ENCODE measurements around the gene SPG11.
A peak's percentile ranks its signal among the peaks of the same experiment; 100 is the strongest.
"Not testable (repeated sequence)": the region's sequence is repeated elsewhere in the genome, so short reads cannot be mapped to it uniquely, and the experiment has no call there.

SPG11 gene

GRCh38 chr15:44550734-44551133, 112.7 kb downstream of the SPG11 start:
- Histone ChIP-seq H3K9me2 (replicated peaks; ENCODE audit: insufficient read depth, low read length) (no peaks in the 10 kb centered on the region), H4K20me1 (ENCODE audit: low read depth, low read length) (peaks cover 3% of the 10 kb centered on the region; the same call in 1 of the 2 replicates), H3K79me2 (ENCODE audit: insufficient read depth, low read length) (peaks cover 53% of the 10 kb centered on the region), H3F3A (ENCODE audit: insufficient read depth) (peaks cover 17% of the 10 kb centered on the region), H3K4me3 (ENCODE audit: insufficient read depth, low read length, poor library complexity, severe bottlenecking) (no peak overlapping the region), H3K27ac (ENCODE audit: low read depth, low read length) (no peak overlapping the region), H3K4me2 (ENCODE audit: low read depth, low read length, poor library complexity, severe bottlenecking) (no peak overlapping the region), H3K27me3 (ENCODE audit: low read length) (no peaks in the 10 kb centered on the region), H3K9me3 (ENCODE audit: insufficient read depth, low read length) (no peaks in the 10 kb centered on the region), H2AFZ (ENCODE audit: low read depth, low read length, severe bottlenecking) (no peak overlapping the region), H3K9ac (ENCODE audit: low read length) (no peak overlapping the region), H3K36me3 (ENCODE audit: low read length) (peaks cover 26% of the 10 kb centered on the region)
- TF ChIP-seq, protein P1, sequence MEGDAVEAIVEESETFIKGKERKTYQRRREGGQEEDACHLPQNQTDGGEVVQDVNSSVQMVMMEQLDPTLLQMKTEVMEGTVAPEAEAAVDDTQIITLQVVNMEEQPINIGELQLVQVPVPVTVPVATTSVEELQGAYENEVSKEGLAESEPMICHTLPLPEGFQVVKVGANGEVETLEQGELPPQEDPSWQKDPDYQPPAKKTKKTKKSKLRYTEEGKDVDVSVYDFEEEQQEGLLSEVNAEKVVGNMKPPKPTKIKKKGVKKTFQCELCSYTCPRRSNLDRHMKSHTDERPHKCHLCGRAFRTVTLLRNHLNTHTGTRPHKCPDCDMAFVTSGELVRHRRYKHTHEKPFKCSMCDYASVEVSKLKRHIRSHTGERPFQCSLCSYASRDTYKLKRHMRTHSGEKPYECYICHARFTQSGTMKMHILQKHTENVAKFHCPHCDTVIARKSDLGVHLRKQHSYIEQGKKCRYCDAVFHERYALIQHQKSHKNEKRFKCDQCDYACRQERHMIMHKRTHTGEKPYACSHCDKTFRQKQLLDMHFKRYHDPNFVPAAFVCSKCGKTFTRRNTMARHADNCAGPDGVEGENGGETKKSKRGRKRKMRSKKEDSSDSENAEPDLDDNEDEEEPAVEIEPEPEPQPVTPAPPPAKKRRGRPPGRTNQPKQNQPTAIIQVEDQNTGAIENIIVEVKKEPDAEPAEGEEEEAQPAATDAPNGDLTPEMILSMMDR (IDR thresholded peaks at IDR 0.05; ENCODE audit: insufficient read depth, low read length, poor library complexity, severe bottlenecking): no peak
- no peak for TF ChIP-seq EZH2phosphoT487 (conservative IDR thresholded peaks at IDR 0.05; ENCODE audit: low read length)

DNA sequence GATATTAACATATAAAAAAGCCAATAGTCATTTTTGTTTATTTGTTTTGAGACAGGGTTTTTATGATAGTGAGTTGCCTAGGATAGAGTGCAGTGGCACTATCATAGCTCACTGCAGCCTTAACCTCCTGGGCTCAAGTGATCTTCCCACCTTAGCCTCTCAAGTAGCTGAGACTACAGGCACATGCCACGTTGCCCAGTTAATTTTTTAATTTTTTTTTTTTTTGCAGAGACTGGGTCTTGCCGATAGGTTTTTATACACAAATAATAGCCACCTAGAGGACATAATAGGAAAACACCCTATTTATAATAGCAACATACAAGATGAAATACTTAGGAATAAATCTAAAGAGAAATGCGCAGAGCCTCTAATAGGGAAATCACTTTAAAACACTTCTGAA, 113.2 kb downstream of the SPG11 start:
- Histone ChIP-seq H3K9ac (ENCODE audit: low read length) (no peak overlapping the region), H3K4me2 (ENCODE audit: low read depth, low read length, poor library complexity, severe bottlenecking) (no peak overlapping the region), H4K20me1 (ENCODE audit: low read depth, low read length) (peaks cover 8% of the 10 kb centered on the region; the same call in 1 of the 2 replicates), H3K79me2 (ENCODE audit: insufficient read depth, low read length) (peaks cover 57% of the 10 kb centered on the region), H3K4me3 (ENCODE audit: insufficient read depth, low read length, poor library complexity, severe bottlenecking) (no peak overlapping the region), H3K9me3 (ENCODE audit: insufficient read depth, low read length) (no peaks in the 10 kb centered on the region), H3F3A (ENCODE audit: insufficient read depth) (peaks cover 21% of the 10 kb centered on the region), H2AFZ (ENCODE audit: low read depth, low read length, severe bottlenecking) (no peak overlapping the region), H3K36me3 (ENCODE audit: low read length) (peaks cover 22% of the 10 kb centered on the region), H3K9me2 (replicated peaks; ENCODE audit: insufficient read depth, low read length) (no peaks in the 10 kb centered on the region), H3K27ac (ENCODE audit: low read depth, low read length) (no peak overlapping the region), H3K27me3 (ENCODE audit: low read length) (no peaks in the 10 kb centered on the region)
- no peak for TF ChIP-seq EZH2phosphoT487 (conservative IDR thresholded peaks at IDR 0.05; ENCODE audit: low read length)
- TF ChIP-seq, protein P1 (IDR thresholded peaks at IDR 0.05; ENCODE audit: insufficient read depth, low read length, poor library complexity, severe bottlenecking): peak; percentile 36

GRCh38 chr15:44549152-44549551, 114.3 kb downstream of the SPG11 start:
- H3K4me3 ChIP-seq (ENCODE audit: insufficient read depth, low read length, poor library complexity, severe bottlenecking); H3K9me3 ChIP-seq (ENCODE audit: insufficient read depth, low read length); H3K9ac ChIP-seq (ENCODE audit: low read length); H3K4me2 ChIP-seq (ENCODE audit: low read depth, low read length, poor library complexity, severe bottlenecking); H2AFZ ChIP-seq (ENCODE audit: low read depth, low read length, severe bottlenecking); H3K27me3 ChIP-seq (ENCODE audit: low read length); H3K9me2 ChIP-seq (replicated peaks; ENCODE audit: insufficient read depth, low read length); H3K27ac ChIP-seq (ENCODE audit: low read depth, low read length): not testable (repeated sequence)
- Histone ChIP-seq H3K36me3 (ENCODE audit: low read length) (peaks cover 11% of the 10 kb centered on the region), H4K20me1 (ENCODE audit: low read depth, low read length) (peaks cover 11% of the 10 kb centered on the region; the same call in 1 of the 2 replicates), H3K79me2 (ENCODE audit: insufficient read depth, low read length) (peaks cover 68% of the 10 kb centered on the region), H3F3A (ENCODE audit: insufficient read depth) (peaks cover 24% of the 10 kb centered on the region)

DNA sequence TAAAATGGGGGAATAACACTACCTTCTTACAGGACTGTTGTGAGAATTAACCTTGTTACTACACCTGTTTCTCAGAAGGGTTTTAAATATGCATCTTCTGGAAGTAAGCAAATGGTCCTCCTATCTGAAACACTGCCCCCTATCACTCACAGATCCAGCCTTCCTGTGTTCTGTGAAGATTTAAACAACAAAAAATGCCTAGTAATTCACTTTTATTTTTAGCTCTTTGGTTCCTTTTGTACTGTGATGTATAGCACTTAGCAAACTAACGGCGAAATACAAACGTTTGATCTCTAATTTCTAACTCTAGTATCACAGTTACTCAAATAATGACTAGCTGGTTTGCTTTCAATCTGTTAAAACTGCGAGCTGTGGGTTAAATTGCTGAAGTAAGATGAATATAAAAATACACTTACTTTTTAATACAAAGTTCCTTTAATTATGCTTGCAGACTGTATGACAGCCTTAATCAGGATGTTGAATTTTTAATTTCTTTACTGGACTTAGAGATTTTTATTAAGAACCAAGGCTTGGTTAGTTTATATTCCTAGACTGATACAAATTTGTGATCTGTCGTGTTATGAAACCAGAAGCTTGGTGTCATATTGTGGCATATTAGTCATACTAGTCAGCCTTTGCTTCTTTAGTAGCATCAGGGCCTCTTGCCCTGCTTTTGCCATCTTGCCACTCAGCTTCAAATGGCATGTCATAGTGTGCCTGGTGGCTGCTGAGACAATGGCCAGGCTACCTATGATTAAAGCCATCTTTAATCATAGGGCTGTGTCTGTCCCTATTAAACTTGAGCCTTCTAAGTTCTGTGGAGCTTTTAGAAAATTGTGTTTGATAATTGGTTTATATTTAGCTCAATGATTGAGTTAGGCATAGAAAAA, 117.3 kb downstream of the SPG11 start:
- Histone ChIP-seq H3K4me3 (ENCODE audit: insufficient read depth, low read length, poor library complexity, severe bottlenecking) (no peak overlapping the region), H3K4me2 (ENCODE audit: low read depth, low read length, poor library complexity, severe bottlenecking) (peak overlapping the region; percentile 17), H3F3A (ENCODE audit: insufficient read depth) (peaks cover 24% of the 10 kb centered on the region), H3K79me2 (ENCODE audit: insufficient read depth, low read length) (peaks cover 87% of the 10 kb centered on the region), H3K9me2 (replicated peaks; ENCODE audit: insufficient read depth, low read length) (no peaks in the 10 kb centered on the region), H3K27me3 (ENCODE audit: low read length) (no peaks in the 10 kb centered on the region), H4K20me1 (ENCODE audit: low read depth, low read length) (peaks cover 14% of the 10 kb centered on the region; the same call in 1 of the 2 replicates), H3K36me3 (ENCODE audit: low read length) (peaks cover 19% of the 10 kb centered on the region), H3K27ac (ENCODE audit: low read depth, low read length) (no peak overlapping the region), H3K9ac (ENCODE audit: low read length) (no peak overlapping the region), H2AFZ (ENCODE audit: low read depth, low read length, severe bottlenecking) (no peak overlapping the region), H3K9me3 (ENCODE audit: insufficient read depth, low read length) (no peaks in the 10 kb centered on the region)
- no peak for TF ChIP-seq EZH2phosphoT487 (conservative IDR thresholded peaks at IDR 0.05; ENCODE audit: low read length)
- TF ChIP-seq, protein P1 (IDR thresholded peaks at IDR 0.05; ENCODE audit: insufficient read depth, low read length, poor library complexity, severe bottlenecking): peak; percentile 33

DNA sequence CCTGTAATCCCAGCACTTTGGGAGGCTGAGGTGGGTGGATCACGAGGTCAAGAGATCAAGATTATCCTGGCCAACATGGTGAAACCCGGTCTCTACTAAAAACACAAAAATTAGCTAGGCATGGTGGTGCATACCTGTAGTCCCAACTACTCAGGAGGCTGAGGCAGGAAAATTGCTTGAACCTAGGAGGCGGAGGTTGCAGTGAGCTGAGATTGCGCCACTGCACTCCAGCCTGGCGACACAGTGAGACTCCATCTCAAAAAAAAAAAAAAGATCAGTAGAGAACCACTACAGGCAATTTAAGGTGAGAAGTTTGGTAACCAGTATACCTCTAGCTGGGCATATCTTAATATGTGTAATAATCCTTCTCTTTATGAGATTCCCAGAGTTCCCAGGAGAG, 118.7 kb downstream of the SPG11 start:
- Histone ChIP-seq H3F3A (ENCODE audit: insufficient read depth) (peaks cover 14% of the 10 kb centered on the region; the same call in 1 of the 2 replicates), H3K36me3 (ENCODE audit: low read length) (peaks cover 22% of the 10 kb centered on the region), H3K79me2 (ENCODE audit: insufficient read depth, low read length) (peaks cover 90% of the 10 kb centered on the region), H4K20me1 (ENCODE audit: low read depth, low read length) (peaks cover 19% of the 10 kb centered on the region; the same call in 1 of the 2 replicates)
- H3K4me2 ChIP-seq (ENCODE audit: low read depth, low read length, poor library complexity, severe bottlenecking); H3K27ac ChIP-seq (ENCODE audit: low read depth, low read length); H3K9me3 ChIP-seq (ENCODE audit: insufficient read depth, low read length); H3K27me3 ChIP-seq (ENCODE audit: low read length); H3K9me2 ChIP-seq (replicated peaks; ENCODE audit: insufficient read depth, low read length); H2AFZ ChIP-seq (ENCODE audit: low read depth, low read length, severe bottlenecking); H3K9ac ChIP-seq (ENCODE audit: low read length); H3K4me3 ChIP-seq (ENCODE audit: insufficient read depth, low read length, poor library complexity, severe bottlenecking): not testable (repeated sequence)
